ENCODE results near the gene TBC1D4.

- TF ChIP-seq CTCF (IDR thresholded peaks at IDR 0.05), result no peak
- TF ChIP-seq POLR2A (IDR thresholded peaks at IDR 0.05), result no peak
Measured at GRCh38 chr13:75359266-75359665, 122.7 kb downstream of the TBC1D4 start.
